GM23338 (cell line): ENCODE measurements around the gene YIPF5. TPM values are rescaled to one million over a fixed set of nuclear protein-coding genes. Genes with fewer than 3 reads are reported as not detected.

ENCODE experiments used
- ATAC-seq: fragments of 200-7000 bp; cut with Tn5 transposase; 3 replicates; pipeline ENCODE4 v1.9.1; 2020
- DNase-seq: peaks from one replicate; pipeline ENCODE4 v3.0.0-alpha.2; 2015; ENCODE audit warnings: low spot score
- H2AFZ ChIP-seq: fragments of 200-600 bp; sonication (generic); 2 replicates; pipeline ENCODE4 v1.8.0; 2016; ENCODE audit warnings: antibody characterized with exemption, mild to moderate bottlenecking, moderate library complexity
- H3F3A ChIP-seq: fragments of 200-600 bp; sonication (generic); replicated peaks from 2 replicates; pipeline ENCODE4 v1.8.0; 2017; ENCODE audit warnings: antibody characterized with exemption, mixed run types, low read depth
- H3K27ac ChIP-seq: fragments of 200-600 bp; sonication (generic); 2 replicates; pipeline ENCODE4 v1.6.1; 2016; ENCODE audit warnings: low read depth
- H3K27me3 ChIP-seq: fragments of 200-600 bp; sonication (generic); 2 replicates; pipeline ENCODE4 v1.8.0; 2016; ENCODE audit warnings: mild to moderate bottlenecking, mixed run types, moderate library complexity; ENCODE audit not compliant: insufficient read depth
- H3K36me3 ChIP-seq: fragments of 200-600 bp; sonication (generic); 2 replicates; pipeline ENCODE4 v1.8.0; 2016; ENCODE audit warnings: mild to moderate bottlenecking; ENCODE audit not compliant: insufficient read depth
- H3K4me1 ChIP-seq: fragments of 200-600 bp; sonication (generic); 2 replicates; pipeline ENCODE4 v1.8.0; 2016; ENCODE audit warnings: mild to moderate bottlenecking, moderate library complexity; ENCODE audit not compliant: insufficient read depth
- H3K4me2 ChIP-seq: fragments of 200-600 bp; sonication (generic); 2 replicates; pipeline ENCODE4 v1.7.1; 2017; ENCODE audit warnings: mixed run types
- H3K4me3 ChIP-seq: fragments of 200-600 bp; sonication (generic); 2 replicates; pipeline ENCODE4 v1.6.1; 2016; ENCODE audit warnings: mixed run types
- H3K79me2 ChIP-seq: fragments of 200-600 bp; sonication (generic); replicated peaks from 2 replicates; pipeline ENCODE4 v1.8.0; 2017; ENCODE audit warnings: mild to moderate bottlenecking; ENCODE audit not compliant: insufficient read depth
- H3K9me2 ChIP-seq: fragments of 200-600 bp; sonication (generic); 2 replicates; pipeline ENCODE4 v1.8.0; 2017; ENCODE audit not compliant: insufficient read depth
- H4K20me1 ChIP-seq: fragments of 200-600 bp; sonication (generic); replicated peaks from 2 replicates; pipeline ENCODE4 v1.8.0; 2017; ENCODE audit warnings: mild to moderate bottlenecking; ENCODE audit not compliant: insufficient read depth
- H3K27ac Mint-ChIP-seq: 2 replicates; pipeline ENCODE4 v1.8.0; 2020; ENCODE audit warnings: inconsistent platforms, mild to moderate bottlenecking, moderate library complexity, mixed read lengths
- H3K27me3 Mint-ChIP-seq: 3 replicates; pipeline ENCODE4 v1.8.0; 2022; ENCODE audit warnings: low read depth, mild to moderate bottlenecking, moderate library complexity, mixed read lengths, inconsistent platforms; ENCODE audit not compliant: insufficient read depth, poor library complexity
- H3K36me3 Mint-ChIP-seq: 3 replicates; pipeline ENCODE4 v1.8.0; 2021; ENCODE audit warnings: low read depth, mild to moderate bottlenecking, inconsistent platforms, moderate library complexity, mixed read lengths
- H3K4me1 Mint-ChIP-seq: 3 replicates; pipeline ENCODE4 v1.8.0; 2020; ENCODE audit warnings: mild to moderate bottlenecking, inconsistent platforms, mixed read lengths
- H3K4me3 Mint-ChIP-seq: 3 replicates; pipeline ENCODE4 v1.8.0; 2021; ENCODE audit warnings: moderate library complexity, mild to moderate bottlenecking, inconsistent platforms, mixed read lengths
- H3K9me3 Mint-ChIP-seq: 3 replicates; pipeline ENCODE4 v1.8.0; 2020; ENCODE audit warnings: moderate library complexity, mild to moderate bottlenecking, inconsistent platforms, mixed read lengths
- CREB1 ChIP-seq: fragments of 250-450 bp; sonication (Bioruptor Pico); IDR thresholded peaks from 2 replicates; pipeline ENCODE4 v1.5.0; 2020; ENCODE audit warnings: low read depth, mild to moderate bottlenecking, moderate library complexity
- CTCF ChIP-seq, 2 experiments: fragments of 200-600 bp in 1 of 2; sonication (generic) in 1 of 2; conservative IDR thresholded peaks; 2 replicates each; pipeline versions ENCODE4 v1.5.1 to v1.6.1; 2016 to 2017; ENCODE audit warnings: antibody characterized with exemption in 2 of 2, low read depth in 2 of 2, mild to moderate bottlenecking in 2 of 2, moderate library complexity in 1 of 2
- ETS1 ChIP-seq: IDR thresholded peaks from 2 replicates; pipeline ENCODE4 v1.6.1; 2016; ENCODE audit warnings: antibody characterized with exemption
- EZH2 ChIP-seq: fragments of 200-600 bp; sonication (generic); IDR thresholded peaks from one replicate; pipeline ENCODE4 v1.8.0; 2017; ENCODE audit warnings: antibody characterized with exemption, mild to moderate bottlenecking, low read depth; ENCODE audit not compliant: unreplicated experiment
- EZH2phosphoT487 ChIP-seq: fragments of 200-600 bp; sonication (generic); IDR thresholded peaks from one replicate; pipeline ENCODE4 v1.8.1; 2018; ENCODE audit warnings: antibody characterized with exemption; ENCODE audit not compliant: unreplicated experiment
- JUNB ChIP-seq: IDR thresholded peaks from one replicate; pipeline ENCODE4 v1.6.1; 2016; ENCODE audit warnings: antibody characterized with exemption; ENCODE audit not compliant: unreplicated experiment
- NANOG ChIP-seq: IDR thresholded peaks from 2 replicates; pipeline ENCODE4 v1.6.1; 2016; ENCODE audit warnings: antibody characterized with exemption, borderline replicate concordance
- POLR2AphosphoS5 ChIP-seq: IDR thresholded peaks from 2 replicates; pipeline ENCODE4 v1.6.1; 2016; ENCODE audit warnings: antibody characterized with exemption, low read depth
- REST ChIP-seq: IDR thresholded peaks from one replicate; pipeline ENCODE4 v1.6.1; 2018; ENCODE audit warnings: antibody characterized with exemption; ENCODE audit not compliant: unreplicated experiment
- STAT1 ChIP-seq: IDR thresholded peaks from one replicate; pipeline ENCODE4 v1.6.1; 2016; ENCODE audit warnings: antibody characterized with exemption; ENCODE audit not compliant: unreplicated experiment
- ZNF114 ChIP-seq: fragments of 250-450 bp; sonication (Bioruptor Pico); IDR thresholded peaks from 2 replicates; pipeline ENCODE4 v1.5.0; 2020; ENCODE audit warnings: mild to moderate bottlenecking, moderate library complexity
- ZNF331 ChIP-seq: fragments of 250-450 bp; sonication (Bioruptor Pico); IDR thresholded peaks from 2 replicates; pipeline ENCODE4 v1.5.0; 2020; ENCODE audit warnings: low read depth, mild to moderate bottlenecking, moderate library complexity
- ZNF462 ChIP-seq: fragments of 250-450 bp; sonication (Bioruptor Pico); IDR thresholded peaks from 2 replicates; pipeline ENCODE4 v1.5.0; 2020; ENCODE audit warnings: mild to moderate bottlenecking, moderate library complexity
- polyA plus RNA-seq: library from polyadenylated mRNA; unstranded; fragments of >200 nt; fragmentation: Nextera tagmentation; extraction: Ambion mirVana; gene quantifications from 2 replicates; pipeline ENCODE4 v1.2.1, GENCODE V29; 2016
- total RNA-seq: library from RNA; depleted of rRNA; stranded (reverse); fragments of >200 nt; shearing (Covaris generic); gene quantifications from 2 replicates; pipeline ENCODE4 v1.2.3, GENCODE V29; 2014

YIPF5 gene
- total and polyA plus RNA-seq, 2 experiments from 2014 or later = 28.1 to 46.5 TPM

GRCh38 chr5:144125163-144125726, 45.2 kb downstream of the YIPF5 start:
- Mint-ChIP-seq H3K27me3 (peaks cover 2% of the 10 kb centered on the region), H3K36me3 (no peaks in the 10 kb centered on the region), H3K4me3 (no peak overlapping the region), H3K27ac (no peak overlapping the region), H3K4me1 (peaks cover 15% of the 10 kb centered on the region; the same call in 2 of the 3 replicates), H3K9me3 (peaks cover 2% of the 10 kb centered on the region; the same call in 1 of the 3 replicates)
- ATAC-seq (peak; percentile 67), DNase-seq (peak; percentile 17)
- Histone ChIP-seq H3K4me1 (peaks cover 10% of the 10 kb centered on the region), H3K27ac (0 out of 2 replicates have a peak overlapping the region, but pooled peaks have one; percentile 39), H3F3A (no peaks in the 10 kb centered on the region), H2AFZ (peak overlapping the region; percentile 66), H3K4me3 (no peak overlapping the region), H3K79me2 (no peaks in the 10 kb centered on the region), H3K27me3 (no peaks in the 10 kb centered on the region), H3K36me3 (no peaks in the 10 kb centered on the region), H3K9me2 (peaks cover 7% of the 10 kb centered on the region; the same call in 1 of the 2 replicates), H4K20me1 (no peaks in the 10 kb centered on the region), H3K4me2 (0 out of 2 replicates have a peak overlapping the region, but pooled peaks have one; percentile 11)
- TF ChIP-seq ZNF331 (no peak), CREB1 (CRISPR knock-in tag) (no peak), EZH2phosphoT487 (no peak), ZNF462 (CRISPR knock-in tag) (no peak), JUNB (no peak), STAT1 (no peak), REST (no peak), POLR2AphosphoS5 (no peak), NANOG (no peak), ZNF114 (CRISPR knock-in tag) (no peak), ETS1 (no peak), EZH2 (no peak), CTCF (conservative IDR thresholded peaks at IDR 0.05; ENCODE audit: low read depth in 2 of 2) (no peak)
